NCI-H2196 treated with DMSO at 0.1 percent for 48 hours (cell line): ENCODE measurements around the gene SPINK6.

Experiments
- DNase-seq: peaks from one replicate; lab custom pipeline; 2025; ENCODE audit not compliant: unreplicated experiment; lab: John Stamatoyannopoulos, UW

The SPINK6 gene

DNA sequence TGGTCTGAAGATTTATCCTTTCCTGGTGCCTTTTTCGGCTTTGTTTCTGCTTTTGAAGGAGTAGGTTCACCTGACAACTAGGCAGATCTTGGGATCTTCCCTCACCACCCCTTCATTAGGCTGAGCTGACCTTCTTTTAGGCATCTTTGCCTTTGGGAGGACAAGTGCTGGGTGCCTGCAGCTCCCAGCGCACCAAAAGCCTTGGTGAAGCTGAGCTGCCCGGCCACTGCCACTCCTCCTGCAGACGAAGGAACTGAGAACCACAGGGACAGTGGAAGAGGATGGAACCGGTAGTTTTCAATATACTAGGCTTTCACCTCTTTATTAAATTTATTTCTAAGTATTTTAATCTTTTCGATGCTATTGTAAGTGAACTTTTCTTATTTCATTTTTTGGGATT is 18.7 kb downstream of the SPINK6 start:
- DNase-seq, result no peak

GRCh38 chr5:148224117-148224742 is 21.4 kb downstream of the SPINK6 start:
- no peak for DNase-seq

- no peak for DNase-seq
These were observed 25.6 kb downstream of the SPINK6 start for GRCh38 chr5:148228392-148228984.

DNA sequence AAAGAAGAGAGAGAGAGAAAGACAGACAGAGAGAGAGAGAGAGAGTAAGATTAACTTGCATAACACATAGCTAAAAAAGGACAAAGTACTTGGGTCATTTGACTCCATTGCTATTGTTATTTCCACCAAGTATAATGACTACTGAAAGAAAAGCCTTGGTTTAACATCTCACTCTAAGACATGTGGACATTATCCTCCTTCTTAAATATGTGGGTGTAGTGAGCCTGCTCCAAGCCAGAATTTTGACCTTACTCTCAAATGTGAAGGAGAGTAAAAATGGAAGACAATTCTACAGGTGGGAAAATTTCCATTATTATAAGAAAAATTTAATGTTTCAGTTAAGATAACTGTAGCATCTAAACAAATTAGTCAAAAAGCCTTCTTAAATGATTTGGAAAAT is 27.0 kb downstream of the SPINK6 start:
- no peak for DNase-seq

DNA sequence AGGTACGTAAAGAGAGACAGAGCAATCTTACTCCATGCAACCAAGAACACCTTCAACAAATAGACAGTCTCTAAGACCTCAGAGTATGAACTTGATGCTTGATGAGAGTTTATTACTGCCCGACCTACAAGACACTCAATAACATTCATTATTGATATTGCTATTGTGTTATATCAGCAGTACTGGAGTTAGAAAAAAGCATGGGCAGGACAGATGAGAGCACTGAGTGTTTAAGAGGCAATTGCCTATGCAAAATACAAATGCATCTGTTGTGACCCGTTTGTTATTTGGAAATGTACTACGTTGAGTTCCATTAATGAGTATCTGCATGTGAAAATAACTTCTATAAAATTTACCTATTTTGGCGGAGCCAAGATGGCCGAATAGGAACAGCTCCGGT is 27.4 kb downstream of the SPINK6 start:
- no peak for DNase-seq

DNA sequence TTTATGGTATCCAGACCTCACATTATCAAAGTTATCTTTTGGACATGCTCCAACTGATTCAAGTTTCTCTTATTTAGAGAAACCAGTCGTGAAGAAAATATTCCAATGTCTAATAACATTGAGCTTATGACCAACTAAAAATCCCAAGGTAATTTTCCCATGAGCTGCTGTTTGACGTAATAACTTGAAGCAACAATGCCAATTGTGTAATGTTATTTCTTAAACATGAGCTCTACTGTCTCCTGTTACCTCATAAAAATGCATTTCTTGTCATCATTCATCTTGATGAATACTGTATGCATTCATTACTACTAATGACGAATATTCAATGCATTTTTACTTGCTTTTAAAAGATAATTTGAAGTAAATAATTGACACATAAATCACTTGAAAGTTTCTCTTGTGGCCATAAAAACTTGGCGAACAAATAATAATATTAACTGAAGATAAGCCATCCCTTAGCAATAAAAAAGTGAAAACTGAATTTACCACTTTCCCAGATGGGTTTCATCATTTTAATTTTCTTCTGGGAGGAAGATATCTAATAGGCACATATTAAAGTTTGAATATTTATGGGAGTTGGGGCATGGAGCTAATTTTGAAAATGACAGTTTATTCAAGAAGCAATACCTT is 35.1 kb downstream of the SPINK6 start:
- DNase-seq, result no peak

- no peak for DNase-seq
These were observed 35.6 kb downstream of the SPINK6 start, which contains the start of gene MARCOL for GRCh38 chr5:148238418-148238794. Gene MARCOL (plus strand): TSS chr5:148238525. CDS start chr5:148238598, 73 bp downstream.

GRCh38 chr5:148248894-148249293 is 46.1 kb downstream of the SPINK6 start:
- DNase-seq, result no peak

- DNase-seq, result no peak
These were observed 52.6 kb downstream of the SPINK6 start for GRCh38 chr5:148255456-148255855.

DNA sequence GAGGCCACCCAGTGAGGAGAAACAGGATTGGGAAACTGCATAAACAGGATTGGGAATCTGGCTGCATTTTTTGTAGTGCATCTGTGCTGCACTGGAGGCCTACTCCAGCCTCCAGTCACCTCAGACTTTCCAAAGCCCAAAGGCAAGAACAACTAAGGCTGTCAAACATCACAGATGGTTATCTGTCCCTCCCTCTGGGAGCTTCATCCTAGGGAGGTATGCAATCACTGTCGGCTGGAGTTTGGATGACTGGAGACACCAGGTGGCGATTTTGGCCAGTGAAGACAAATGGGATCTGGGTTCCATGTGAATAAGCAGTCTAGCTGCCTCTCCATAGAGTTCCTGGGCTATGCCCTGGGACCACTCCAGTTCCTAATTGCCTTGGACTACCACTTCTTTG is 56.4 kb downstream of the SPINK6 start:
- DNase-seq, result no peak

GRCh38 chr5:148261221-148261620 is 58.4 kb downstream of the SPINK6 start:
- no peak for DNase-seq
